ENCODE results near the gene BABAM2. TPM values are rescaled to one million over a fixed set of nuclear protein-coding genes. Genes with fewer than 3 reads are reported as not detected.

BABAM2 gene
- total RNA-seq, 2 experiments from 2014 or later, result 19.7 to 33.2 TPM

GRCh38 chr2:27940090-27940671, 49.7 kb downstream of the BABAM2 start:
- no TSS peak for BruUV-seq (replicated peaks)
- H3K9me2 ChIP-seq (ENCODE audit: insufficient read depth, low read length), result no peaks in the 10 kb centered on the region
- H3K4me1 ChIP-seq (ENCODE audit: insufficient read depth, low read length, poor library complexity, severe bottlenecking), result no peaks in the 10 kb centered on the region
- H4K20me1 ChIP-seq (ENCODE audit: insufficient read depth, low read length), result no peaks in the 10 kb centered on the region
- H2AFZ ChIP-seq (ENCODE audit: low read length), result no peak overlapping the region
- H3K27ac ChIP-seq (ENCODE audit: low read depth, low read length, poor library complexity, severe bottlenecking), result no peak overlapping the region
- no peaks in the 10 kb centered on the region for H3K79me2 ChIP-seq (ENCODE audit: insufficient read depth, low read depth, low read length)
- H3K4me2 ChIP-seq (ENCODE audit: low read length), result no peak overlapping the region
- no peak for TF ChIP-seq EZH2phosphoT487 (IDR thresholded peaks at IDR 0.05; ENCODE audit: borderline replicate concordance, low read depth, low read length)
- no peak for TF ChIP-seq CTCF (conservative IDR thresholded peaks at IDR 0.05; ENCODE audit: low read length)
- POLR2A ChIA-PET, result no interaction called here
- H3K36me3 ChIP-seq (ENCODE audit: insufficient read depth, low read length), result no peaks in the 10 kb centered on the region
- no peak overlapping the region for H3K4me3 ChIP-seq (ENCODE audit: low read depth, low read length, poor library complexity, severe bottlenecking)
- CTCF ChIA-PET (ENCODE audit: unreplicated experiment), result no interaction called here
- no peak for DNase-seq (ENCODE audit: low spot score)
- no peaks in the 10 kb centered on the region for H3K9me3 ChIP-seq (ENCODE audit: low read length)
- intact Hi-C loops (cut with micrococcal nuclease; ENCODE audit: unreplicated experiment), result no loop called here

DNA sequence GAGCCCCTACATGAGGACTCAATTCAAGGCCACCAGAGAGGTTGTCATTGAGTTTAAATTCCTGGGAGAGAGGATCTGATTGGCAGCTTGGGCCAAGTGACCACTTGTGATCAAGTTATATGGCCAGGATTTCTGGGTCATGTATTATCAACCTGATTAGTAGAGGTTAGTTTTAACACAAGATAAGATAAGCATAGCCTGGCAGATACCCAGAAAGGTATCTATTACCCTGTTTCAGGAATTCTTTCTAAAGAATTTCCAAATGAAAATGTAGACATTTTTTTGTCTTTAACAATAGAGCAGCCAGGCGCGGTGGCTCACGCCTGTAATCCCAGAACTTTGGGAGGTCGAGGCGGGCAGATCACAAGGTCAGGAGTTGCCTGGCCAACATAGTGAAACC, 50.5 kb downstream of the BABAM2 start:
- intact Hi-C loops (cut with micrococcal nuclease; ENCODE audit: unreplicated experiment), result no loop called here
- no peak for TF ChIP-seq CTCF (conservative IDR thresholded peaks at IDR 0.05; ENCODE audit: low read length)
- no peak for TF ChIP-seq EZH2phosphoT487 (IDR thresholded peaks at IDR 0.05; ENCODE audit: borderline replicate concordance, low read depth, low read length)
- H3K4me3 ChIP-seq (ENCODE audit: low read depth, low read length, poor library complexity, severe bottlenecking), result no peak overlapping the region
- no TSS peak for BruUV-seq (replicated peaks)
- H3K9me3 ChIP-seq (ENCODE audit: low read length), result no peaks in the 10 kb centered on the region
- POLR2A ChIA-PET, result no interaction called here
- H2AFZ ChIP-seq (ENCODE audit: low read length), result no peak overlapping the region
- H3K27ac ChIP-seq (ENCODE audit: low read depth, low read length, poor library complexity, severe bottlenecking), result no peak overlapping the region
- DNase-seq (ENCODE audit: low spot score), result no peak
- no peaks in the 10 kb centered on the region for H3K79me2 ChIP-seq (ENCODE audit: insufficient read depth, low read depth, low read length)
- CTCF ChIA-PET (ENCODE audit: unreplicated experiment), result no interaction called here
- no peaks in the 10 kb centered on the region for H3K9me2 ChIP-seq (ENCODE audit: insufficient read depth, low read length)
- no peak overlapping the region for H3K4me2 ChIP-seq (ENCODE audit: low read length)
- H4K20me1 ChIP-seq (ENCODE audit: insufficient read depth, low read length), result no peaks in the 10 kb centered on the region
- no peaks in the 10 kb centered on the region for H3K36me3 ChIP-seq (ENCODE audit: insufficient read depth, low read length)
- H3K4me1 ChIP-seq (ENCODE audit: insufficient read depth, low read length, poor library complexity, severe bottlenecking), result no peaks in the 10 kb centered on the region

GRCh38 chr2:27942612-27943547, 52.4 kb downstream of the BABAM2 start:
- BruUV-seq (replicated peaks), result no TSS peak
- Histone ChIP-seq H3K36me3 (ENCODE audit: insufficient read depth, low read length) (no peaks in the 10 kb centered on the region), H3K4me2 (ENCODE audit: low read length) (no peak overlapping the region), H3K79me2 (ENCODE audit: insufficient read depth, low read depth, low read length) (no peaks in the 10 kb centered on the region), H3K4me1 (ENCODE audit: insufficient read depth, low read length, poor library complexity, severe bottlenecking) (no peaks in the 10 kb centered on the region), H3K27ac (ENCODE audit: low read depth, low read length, poor library complexity, severe bottlenecking) (no peak overlapping the region), H3K9me3 (ENCODE audit: low read length) (no peaks in the 10 kb centered on the region), H3K4me3 (ENCODE audit: low read depth, low read length, poor library complexity, severe bottlenecking) (no peak overlapping the region), H4K20me1 (ENCODE audit: insufficient read depth, low read length) (no peaks in the 10 kb centered on the region), H2AFZ (ENCODE audit: low read length) (no peak overlapping the region), H3K9me2 (ENCODE audit: insufficient read depth, low read length) (no peaks in the 10 kb centered on the region)
- TF ChIP-seq EZH2phosphoT487 (IDR thresholded peaks at IDR 0.05; ENCODE audit: borderline replicate concordance, low read depth, low read length), result no peak
- TF ChIP-seq CTCF (conservative IDR thresholded peaks at IDR 0.05; ENCODE audit: low read length), result no peak
- ChIA-PET POLR2A (interaction anchor here (0.6 kb wide), 1 partner anchor 1882 kb away, joined by 4 read pairs; no protein-coding TSS in a partner anchor), CTCF (ENCODE audit: unreplicated experiment) (no interaction called here)
- DNase-seq (ENCODE audit: low spot score), result no peak
- intact Hi-C loops (cut with micrococcal nuclease; ENCODE audit: unreplicated experiment), result no loop called here
